G401 (cell line): ENCODE measurements around the gene SNRNP48. TPM values are rescaled to one million over a fixed set of nuclear protein-coding genes. Genes with fewer than 3 reads are reported as not detected.

Experiments
- DNase-seq: peaks from one replicate; pipeline ENCODE4 v3.0.0-alpha.2; 2015; ENCODE audit warnings: low spot score
- in situ Hi-C: cut with HindIII; loops from 2 replicates; pipeline ENCODE4 v1.10.0; 2016; ENCODE audit warnings: low sequenced_read_pairs, mixed read lengths
- total RNA-seq: library from RNA; depleted of rRNA; stranded (reverse); fragments of >200 nt; shearing (Covaris generic); gene quantifications from 2 replicates; pipeline ENCODE4 v1.2.3, GENCODE V29; 2014

SNRNP48 gene
- total RNA-seq, 1 experiment from 2014 or later, result 18.4 TPM

GRCh38 chr6:7587631-7588100 lies 2.3 kb upstream of the SNRNP48 start:
- in situ Hi-C loops, result no loop called here
- peak; percentile 8 for DNase-seq

GRCh38 chr6:7588506-7588905 lies 1.5 kb upstream of the SNRNP48 start:
- in situ Hi-C loops, result no loop called here
- DNase-seq, result no peak

GRCh38 chr6:7589221-7589620 lies 777 bp upstream of the SNRNP48 start:
- in situ Hi-C loops, result no loop called here
- DNase-seq, result no peak

- peak; percentile 57 for DNase-seq
- in situ Hi-C loops, result no loop called here
Measured at GRCh38 chr6:7590918-7591302, 912 bp downstream of the SNRNP48 start.

- in situ Hi-C loops, result no loop called here
- no peak for DNase-seq
Measured at GRCh38 chr6:7591770-7592169, 1.8 kb downstream of the SNRNP48 start.

- in situ Hi-C loops, result no loop called here
- no peak for DNase-seq
Measured at GRCh38 chr6:7593229-7593628, 3.2 kb downstream of the SNRNP48 start.

- in situ Hi-C loops, result no loop called here
Measured at GRCh38 chr6:7594579-7595125, 4.7 kb downstream of the SNRNP48 start.

GRCh38 chr6:7604003-7604402 lies 14.0 kb downstream of the SNRNP48 start:
- in situ Hi-C loops, result no loop called here

More at GRCh38 chr6:7594579-7595125, 4.7 kb downstream of the SNRNP48 start:
- DNase-seq, result no peak

DNA sequence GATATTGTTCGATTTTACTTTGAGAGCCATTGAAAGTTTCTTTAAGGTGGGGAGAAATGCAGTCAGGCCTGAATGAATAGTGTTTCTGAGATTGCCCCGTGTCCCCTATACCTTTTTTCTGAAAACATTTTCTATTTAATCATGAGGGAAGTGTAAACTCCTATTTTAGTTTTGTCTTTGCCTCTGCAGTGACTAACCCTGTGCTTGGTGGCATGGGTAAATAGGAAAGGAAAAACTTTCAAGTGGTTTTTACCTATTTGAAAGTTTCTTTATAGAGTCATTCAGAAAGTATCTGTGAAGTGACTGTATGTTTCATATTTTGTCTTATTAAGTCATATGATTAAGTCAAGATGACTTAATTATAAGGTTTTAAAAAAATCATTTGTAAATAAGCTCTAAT lies 14.5 kb downstream of the SNRNP48 start:
- in situ Hi-C loops, result no loop called here
- no peak for DNase-seq

More at GRCh38 chr6:7604003-7604402, 14.0 kb downstream of the SNRNP48 start:
- no peak for DNase-seq

GRCh38 chr6:7615611-7616383 lies 25.8 kb downstream of the SNRNP48 start:
- DNase-seq, result peak; percentile 61
- in situ Hi-C loops, result no loop called here

- no peak for DNase-seq
- in situ Hi-C loops, result no loop called here
Measured at GRCh38 chr6:7617801-7618764, 28.1 kb downstream of the SNRNP48 start.

DNA sequence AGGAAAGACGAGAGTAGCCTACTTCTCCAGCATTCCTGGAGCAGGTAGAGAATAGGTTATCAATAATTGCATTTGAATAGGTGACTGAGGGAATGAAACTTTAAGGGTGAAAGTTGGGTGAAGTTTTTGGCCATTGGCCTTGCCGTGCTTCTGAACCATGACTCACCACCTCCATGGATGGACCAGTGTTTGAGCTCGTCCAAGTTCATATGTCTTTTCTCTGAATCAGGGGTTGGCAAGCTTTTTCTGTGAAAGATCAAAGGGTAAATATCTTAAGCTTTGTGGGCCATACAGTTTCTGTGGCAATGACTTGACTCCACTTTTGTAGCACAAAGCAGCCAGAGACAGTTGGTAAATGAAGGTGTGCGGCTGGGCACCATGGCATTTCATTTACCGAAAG lies 31.8 kb downstream of the SNRNP48 start:
- DNase-seq, result no peak
- in situ Hi-C loops, result no loop called here

DNA sequence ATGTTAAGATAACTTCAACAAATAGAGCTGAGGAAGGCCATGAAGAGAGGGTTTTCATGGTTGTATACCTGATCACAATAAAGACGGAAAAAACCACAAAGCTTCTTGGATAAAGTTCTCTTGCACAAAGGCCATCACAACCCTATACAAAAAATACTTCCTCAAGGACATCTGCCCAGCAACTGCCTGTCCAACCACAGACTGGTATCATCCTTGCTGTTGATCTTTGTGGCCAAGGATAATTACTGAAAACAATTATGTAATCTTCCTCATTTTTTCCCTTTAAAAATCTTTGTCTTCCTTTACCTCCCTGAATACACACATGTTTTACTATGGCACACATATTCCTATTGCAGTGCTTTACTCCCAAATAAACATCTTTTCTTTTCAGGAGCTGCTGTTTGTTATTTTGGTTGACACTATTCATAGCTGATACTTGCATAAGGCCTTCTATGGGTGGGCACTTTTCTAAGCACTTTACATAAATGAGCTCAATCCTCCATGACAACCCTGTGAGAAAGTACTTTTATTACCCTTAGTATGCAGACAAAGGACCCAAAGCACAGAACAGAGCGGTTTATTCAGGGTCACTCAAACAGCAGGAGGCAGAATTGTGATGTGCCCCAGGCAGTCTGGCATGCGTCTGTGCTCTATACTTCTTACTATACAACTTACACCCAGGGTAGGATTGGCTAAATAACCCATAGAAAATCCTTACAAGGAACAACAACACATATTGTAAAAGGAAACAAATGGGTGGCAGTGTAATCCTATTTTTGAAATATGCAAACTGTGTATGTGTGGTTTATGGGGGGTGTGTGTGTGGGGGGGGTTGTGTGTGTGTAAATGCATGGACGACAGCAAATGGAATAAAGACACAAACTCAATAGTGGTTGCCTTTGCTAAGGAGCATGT lies 35.1 kb downstream of the SNRNP48 start:
- no peak for DNase-seq
- in situ Hi-C loops, result no loop called here

DNA sequence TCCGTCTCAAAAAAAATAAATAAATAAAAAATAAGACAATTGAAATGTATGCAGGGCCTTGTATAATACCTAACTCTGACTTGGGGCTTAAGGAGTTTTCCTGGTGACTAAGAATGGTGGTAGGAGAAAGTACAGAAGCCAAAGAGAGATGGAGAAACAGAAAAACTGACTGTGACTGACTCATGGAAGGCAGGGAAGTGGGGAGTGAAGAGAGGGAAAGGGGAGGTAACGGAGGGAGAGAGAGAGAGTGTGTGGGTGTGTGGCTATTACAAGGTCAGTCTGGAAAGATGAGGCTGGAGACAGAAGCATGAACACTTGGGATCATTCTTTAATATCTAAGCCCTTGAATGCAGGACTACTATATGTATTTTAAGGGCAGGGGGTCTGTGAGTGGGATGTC lies 38.5 kb downstream of the SNRNP48 start:
- in situ Hi-C loops, result no loop called here
- DNase-seq, result no peak

GRCh38 chr6:7628909-7629308 lies 38.9 kb downstream of the SNRNP48 start:
- DNase-seq, result no peak
- in situ Hi-C loops, result no loop called here

DNA sequence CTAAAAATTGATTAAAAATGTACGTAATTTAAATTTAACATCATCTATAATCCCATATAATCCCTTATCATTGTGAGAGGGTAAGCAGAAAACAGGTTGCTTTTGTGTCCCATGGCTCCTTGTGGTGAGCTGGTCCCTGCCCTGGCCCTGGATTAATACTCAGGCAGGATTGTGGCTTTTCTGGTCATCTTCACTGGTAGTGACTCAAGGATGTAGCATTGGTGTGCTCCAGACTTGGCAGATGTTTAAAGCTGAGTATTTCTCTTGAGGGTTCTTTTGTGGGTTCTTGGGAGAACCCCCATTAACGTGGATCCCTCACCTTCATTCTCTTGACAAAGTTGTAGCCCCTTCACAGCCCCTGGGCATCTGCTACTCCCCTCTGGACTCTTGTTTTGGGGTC lies 39.3 kb downstream of the SNRNP48 start:
- in situ Hi-C loops, result no loop called here
- DNase-seq, result no peak

DNA sequence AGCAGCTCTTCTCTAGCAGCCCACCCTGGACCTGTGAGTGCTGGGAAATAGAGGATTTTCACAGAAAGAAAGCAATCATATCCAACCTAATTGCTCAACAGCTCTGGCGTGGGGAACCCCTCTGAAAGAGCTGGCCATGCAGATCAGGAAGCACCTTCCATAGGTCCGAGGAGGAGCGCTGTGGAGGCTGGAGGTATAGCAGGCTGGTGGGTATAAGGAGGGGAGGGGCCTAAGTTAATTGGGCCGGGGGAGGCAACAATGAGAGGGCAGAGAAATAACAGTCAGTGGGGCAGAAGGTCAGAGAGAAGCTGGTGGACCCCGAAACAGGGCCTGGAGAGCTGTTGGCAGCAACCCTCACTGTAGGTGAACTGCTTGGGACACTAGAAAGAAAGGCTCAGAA lies 40.8 kb downstream of the SNRNP48 start:
- DNase-seq, result no peak
- in situ Hi-C loops, result no loop called here

DNA sequence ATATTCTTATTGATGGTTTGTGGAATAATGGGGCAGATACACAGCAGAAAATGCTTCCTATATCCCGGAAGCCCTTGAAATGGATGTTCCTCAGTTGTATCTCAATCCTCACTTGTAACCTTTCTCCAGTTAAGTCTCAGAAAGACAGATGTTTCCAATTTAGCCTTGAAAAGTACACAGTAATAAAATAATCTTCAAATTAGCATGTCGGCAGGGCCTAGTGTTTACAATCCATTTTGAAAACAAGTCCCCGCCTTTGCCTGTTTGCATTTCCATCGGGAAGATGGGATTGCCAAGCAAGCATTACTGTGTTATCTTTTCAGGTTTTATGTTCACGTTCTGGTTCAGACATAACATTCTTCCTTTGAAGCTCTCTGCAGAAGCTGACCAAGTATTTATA lies 41.5 kb downstream of the SNRNP48 start:
- no peak for DNase-seq
- in situ Hi-C loops, result no loop called here
